H9 (cell line): ENCODE measurements around the gene FBXO34. TPM values are rescaled to one million over a fixed set of nuclear protein-coding genes. Genes with fewer than 3 reads are reported as not detected.
A peak's percentile ranks its signal among the peaks of the same experiment; 100 is the strongest.

Experiments
- DNase-seq: peaks from one replicate; pipeline ENCODE4 v3.0.0-alpha.2; 2017
- H2AFZ ChIP-seq: one replicate; pipeline ENCODE4 v1.6.1; 2013; ENCODE audit warnings: mild to moderate bottlenecking, low read length, control low read depth, moderate library complexity
- H2AK5ac ChIP-seq: 2 replicates; pipeline ENCODE4 v1.6.1; 2013; ENCODE audit warnings: low read length, control low read depth, mixed read lengths; ENCODE audit not compliant: insufficient read length
- H2BK120ac ChIP-seq: one replicate; pipeline ENCODE4 v1.6.1; 2013; ENCODE audit warnings: low read depth, mild to moderate bottlenecking, low read length, control low read depth, inconsistent platforms; ENCODE audit not compliant: poor library complexity, severe bottlenecking
- H2BK12ac ChIP-seq: 2 replicates; pipeline ENCODE4 v1.6.1; 2013; ENCODE audit warnings: low read length, control low read depth, mixed read lengths, low read depth; ENCODE audit not compliant: insufficient read length
- H2BK15ac ChIP-seq: 2 replicates; pipeline ENCODE4 v1.6.1; 2013; ENCODE audit warnings: low read depth, low read length, control low read depth
- H2BK20ac ChIP-seq: one replicate; pipeline ENCODE4 v1.6.1; 2013; ENCODE audit warnings: low read depth, mild to moderate bottlenecking, low read length, control low read depth, inconsistent platforms; ENCODE audit not compliant: poor library complexity, severe bottlenecking
- H2BK5ac ChIP-seq: 2 replicates; pipeline ENCODE4 v1.6.1; 2013; ENCODE audit warnings: low read length, control low read depth, mixed read lengths; ENCODE audit not compliant: insufficient read length
- H3K14ac ChIP-seq: 2 replicates; pipeline ENCODE4 v1.6.1; 2013; ENCODE audit warnings: low read length, control low read depth; ENCODE audit not compliant: insufficient read depth
- H3K18ac ChIP-seq: 2 replicates; pipeline ENCODE4 v1.6.1; 2013; ENCODE audit warnings: low read depth, mild to moderate bottlenecking, mixed read lengths, low read length, control low read depth; ENCODE audit not compliant: insufficient read length
- H3K23ac ChIP-seq: 2 replicates; pipeline ENCODE4 v1.6.1; 2013; ENCODE audit warnings: low read length, control low read depth, mixed read lengths, low read depth; ENCODE audit not compliant: insufficient read length
- H3K23me2 ChIP-seq: 2 replicates; pipeline ENCODE4 v1.6.1; 2013; ENCODE audit warnings: low read depth, mild to moderate bottlenecking, mixed read lengths, low read length, control low read depth; ENCODE audit not compliant: insufficient read length, poor library complexity, severe bottlenecking
- H3K27ac ChIP-seq: 2 replicates; pipeline ENCODE4 v1.5.1; 2013; ENCODE audit warnings: low read length, control low read depth, mixed read lengths, low read depth; ENCODE audit not compliant: insufficient read length
- H3K27me3 ChIP-seq: 2 replicates; pipeline ENCODE4 v1.6.1; 2013; ENCODE audit warnings: low read length, control low read depth, inconsistent platforms; ENCODE audit not compliant: insufficient read depth
- H3K4ac ChIP-seq: 2 replicates; pipeline ENCODE4 v1.6.1; 2013; ENCODE audit warnings: low read depth, mild to moderate bottlenecking, control low read depth, inconsistent platforms, low read length, moderate library complexity
- H3K4me1 ChIP-seq: 2 replicates; pipeline ENCODE4 v1.6.1; 2013; ENCODE audit warnings: low read length, control low read depth, inconsistent platforms; ENCODE audit not compliant: insufficient read depth
- H3K4me2 ChIP-seq: 2 replicates; pipeline ENCODE4 v1.6.1; 2013; ENCODE audit warnings: low read length, control low read depth, mixed read lengths; ENCODE audit not compliant: insufficient read length, insufficient read depth
- H3K56ac ChIP-seq: 2 replicates; pipeline ENCODE4 v1.6.1; 2013; ENCODE audit warnings: low read depth, mild to moderate bottlenecking, mixed read lengths, low read length, control low read depth; ENCODE audit not compliant: insufficient read length
- H3K79me1 ChIP-seq: 2 replicates; pipeline ENCODE4 v1.6.1; 2013; ENCODE audit warnings: low read depth, mild to moderate bottlenecking, moderate library complexity, low read length, control low read depth, inconsistent platforms; ENCODE audit not compliant: insufficient read depth, poor library complexity, severe bottlenecking
- H3K79me2 ChIP-seq: 2 replicates; pipeline ENCODE4 v1.6.1; 2013; ENCODE audit warnings: low read length, control low read depth, inconsistent platforms; ENCODE audit not compliant: insufficient read depth
- H3K9ac ChIP-seq: 2 replicates; pipeline ENCODE4 v1.6.1; 2013; ENCODE audit warnings: low read length, control low read depth, mixed read lengths; ENCODE audit not compliant: insufficient read length; ENCODE audit errors: extremely low read depth
- H3K9me3 ChIP-seq: one replicate; pipeline ENCODE4 v1.6.1; 2013; ENCODE audit warnings: low read depth, low read length, inconsistent platforms; ENCODE audit not compliant: control insufficient read depth
- H3T11ph ChIP-seq: one replicate; pipeline ENCODE4 v1.6.1; 2013; ENCODE audit warnings: mild to moderate bottlenecking, low read length, control low read depth, inconsistent platforms
- H4K20me1 ChIP-seq: one replicate; pipeline ENCODE4 v1.6.1; 2013; ENCODE audit not compliant: control insufficient read depth, insufficient read length, insufficient read depth
- H4K5ac ChIP-seq: 2 replicates; pipeline ENCODE4 v1.6.1; 2013; ENCODE audit warnings: low read depth, mild to moderate bottlenecking, mixed read lengths, low read length, control low read depth; ENCODE audit not compliant: insufficient read length
- H4K8ac ChIP-seq: replicated peaks from 2 replicates; pipeline ENCODE4 v1.6.1; 2013; ENCODE audit warnings: low read length, control low read depth, mixed read lengths, low read depth; ENCODE audit not compliant: insufficient read length
- H4K91ac ChIP-seq: 2 replicates; pipeline ENCODE4 v1.6.1; 2013; ENCODE audit warnings: low read depth, mild to moderate bottlenecking, moderate library complexity, mixed read lengths, low read length, control low read depth; ENCODE audit not compliant: insufficient read length
- H3K27ac Mint-ChIP-seq, 3 experiments: 2 replicates in 2 of 3; 3 replicates in 1 of 3; pipeline ENCODE4 v1.8.0; 2020 to 2021; ENCODE audit warnings: mixed read lengths in 3 of 3, mild to moderate bottlenecking in 1 of 3, moderate library complexity in 1 of 3
- H3K27me3 Mint-ChIP-seq: 2 replicates; pipeline ENCODE4 v1.8.0; 2021; ENCODE audit warnings: low read depth, mild to moderate bottlenecking, moderate library complexity, mixed read lengths
- H3K36me3 Mint-ChIP-seq, 3 experiments: 2 replicates in 2 of 3; 3 replicates in 1 of 3; pipeline ENCODE4 v1.8.0; 2020 to 2021; ENCODE audit warnings: low read depth in 3 of 3, mixed read lengths in 3 of 3; ENCODE audit not compliant: insufficient read depth in 1 of 3
- H3K4me1 Mint-ChIP-seq, 2 experiments: 2 replicates each; pipeline ENCODE4 v1.8.0; 2020; ENCODE audit warnings: mixed read lengths in 2 of 2
- H3K4me3 Mint-ChIP-seq, 2 experiments: 2 replicates in 1 of 2; 3 replicates in 1 of 2; pipeline ENCODE4 v1.8.0; 2020 to 2021; ENCODE audit warnings: mild to moderate bottlenecking in 2 of 2, mixed read lengths in 2 of 2, moderate library complexity in 1 of 2
- H3K9me3 Mint-ChIP-seq, 2 experiments: 2 replicates in 1 of 2; 3 replicates in 1 of 2; pipeline ENCODE4 v1.8.0; 2020; ENCODE audit warnings: mild to moderate bottlenecking in 2 of 2, mixed read lengths in 2 of 2, moderate library complexity in 1 of 2
- WGBS: extraction: QIAGEN DNeasy Blood & Tissue Kit; methylation state at CpG from one replicate; pipeline ENCODE4 v1.1.7; 2013; ENCODE audit warnings: missing lambda C conversion rate, low lambda C conversion rate, mixed read lengths; ENCODE audit not compliant: insufficient read length; ENCODE audit errors: extremely low coverage; 5-methylcytosine and 5-hydroxymethylcytosine counted together
- total RNA-seq: library from RNA; stranded (reverse); gene quantifications from 2 replicates; pipeline ENCODE4 v1.2.1, GENCODE V29; 2021
- TF ChIP-seq, protein P1 (sequence below): fragments of 200-600 bp; sonication (generic); conservative IDR thresholded peaks from 3 replicates; pipeline ENCODE4 v1.8.0; 2021; ENCODE audit warnings: antibody characterized with exemption, mild to moderate bottlenecking

The FBXO34 gene
- total RNA-seq, 1 experiment from 2014 or later = 12.0 TPM

GRCh38 chr14:55272922-55273321 lies 1.7 kb downstream of the FBXO34 start:
- H3K56ac ChIP-seq = no peak overlapping the region
- H3K27me3 ChIP-seq = no peaks in the 10 kb centered on the region
- H2AFZ ChIP-seq = no peak overlapping the region
- no CpG with 5 or more reads among the region's 2 CpGs for whole genome bisulfite sequencing
- H3T11ph ChIP-seq = no peak overlapping the region
- no peak overlapping the region for H2AK5ac ChIP-seq
- Mint-ChIP-seq H3K27me3 (no peaks in the 10 kb centered on the region; the same call in 1 of the 2 replicates), H3K9me3 (peaks cover 0 to 4% of the 10 kb centered on the region in 2 experiments; a peak in 1 of 5 replicates), H3K4me3 (peak overlapping the region; percentile 82 to 93), H3K4me1 (peaks cover 21 to 32% of the 10 kb centered on the region in 2 experiments), H3K27ac (no peak overlapping the region), H3K36me3 (no peaks in the 10 kb centered on the region; a peak in 3 of 7 replicates)
- H4K20me1 ChIP-seq = no peaks in the 10 kb centered on the region
- H3K23ac ChIP-seq = no peak overlapping the region
- H3K4me2 ChIP-seq = peak overlapping the region; percentile 76
- H4K8ac ChIP-seq = no peak overlapping the region
- H2BK15ac ChIP-seq = no peak overlapping the region
- DNase-seq = no peak
- no peak overlapping the region for H3K4ac ChIP-seq
- no peak overlapping the region for H3K18ac ChIP-seq
- H3K79me2 ChIP-seq = peaks cover 4% of the 10 kb centered on the region; the same call in 1 of the 2 replicates
- no peak overlapping the region for H2BK12ac ChIP-seq
- H3K9me3 ChIP-seq = no peaks in the 10 kb centered on the region
- H4K5ac ChIP-seq = no peak overlapping the region
- no peak overlapping the region for H4K91ac ChIP-seq
- no peaks in the 10 kb centered on the region for H3K79me1 ChIP-seq
- no peak overlapping the region for H3K9ac ChIP-seq
- H2BK120ac ChIP-seq = no peak overlapping the region
- H2BK20ac ChIP-seq = no peak overlapping the region
- H3K27ac ChIP-seq = no peak overlapping the region
- H3K4me1 ChIP-seq = no peaks in the 10 kb centered on the region
- TF ChIP-seq, protein P1, sequence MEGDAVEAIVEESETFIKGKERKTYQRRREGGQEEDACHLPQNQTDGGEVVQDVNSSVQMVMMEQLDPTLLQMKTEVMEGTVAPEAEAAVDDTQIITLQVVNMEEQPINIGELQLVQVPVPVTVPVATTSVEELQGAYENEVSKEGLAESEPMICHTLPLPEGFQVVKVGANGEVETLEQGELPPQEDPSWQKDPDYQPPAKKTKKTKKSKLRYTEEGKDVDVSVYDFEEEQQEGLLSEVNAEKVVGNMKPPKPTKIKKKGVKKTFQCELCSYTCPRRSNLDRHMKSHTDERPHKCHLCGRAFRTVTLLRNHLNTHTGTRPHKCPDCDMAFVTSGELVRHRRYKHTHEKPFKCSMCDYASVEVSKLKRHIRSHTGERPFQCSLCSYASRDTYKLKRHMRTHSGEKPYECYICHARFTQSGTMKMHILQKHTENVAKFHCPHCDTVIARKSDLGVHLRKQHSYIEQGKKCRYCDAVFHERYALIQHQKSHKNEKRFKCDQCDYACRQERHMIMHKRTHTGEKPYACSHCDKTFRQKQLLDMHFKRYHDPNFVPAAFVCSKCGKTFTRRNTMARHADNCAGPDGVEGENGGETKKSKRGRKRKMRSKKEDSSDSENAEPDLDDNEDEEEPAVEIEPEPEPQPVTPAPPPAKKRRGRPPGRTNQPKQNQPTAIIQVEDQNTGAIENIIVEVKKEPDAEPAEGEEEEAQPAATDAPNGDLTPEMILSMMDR = no peak
- no peak overlapping the region for H3K14ac ChIP-seq
- H2BK5ac ChIP-seq = no peak overlapping the region
- peaks cover 4% of the 10 kb centered on the region for H3K23me2 ChIP-seq
